Lung (tissue), 12 donors: ENCODE data around the gene MVB12B. TPM values are rescaled to one million over a fixed set of nuclear protein-coding genes. Genes with fewer than 3 reads are reported as not detected.

Experiments used
- ATAC-seq: fragments of 200-7000 bp; cut with Tn5 transposase; one replicate; pipeline ENCODE4 v1.9.1; 2020; ENCODE audit warnings: moderate number of reproducible peaks; ENCODE audit not compliant: insufficient read depth, low FRiP score
- DNase-seq, 3 donors: peaks; one replicate each; pipeline ENCODE4 v3.0.0-alpha.2; 2013 to 2017
- H3K27ac ChIP-seq, 2 donors: one replicate each; pipeline ENCODE4 v1.5.1; 2013; ENCODE audit warnings: mild to moderate bottlenecking in 2 of 2, moderate library complexity in 2 of 2, control low read depth in 1 of 2, inconsistent platforms in 1 of 2, low read depth in 1 of 2, low read length in 1 of 2
- H3K27me3 ChIP-seq, 3 donors: one replicate each; pipeline ENCODE4 v1.5.1; 2013; ENCODE audit warnings: low read length in 2 of 3; ENCODE audit not compliant: control insufficient read depth in 3 of 3, insufficient read depth in 3 of 3
- H3K36me3 ChIP-seq, 4 donors: one replicate each; pipeline ENCODE4 v1.5.1; 2013; ENCODE audit warnings: low read length in 4 of 4, mild to moderate bottlenecking in 1 of 4, moderate library complexity in 1 of 4; ENCODE audit not compliant: control insufficient read depth in 4 of 4, insufficient read depth in 4 of 4
- H3K4me1 ChIP-seq, 5 donors: one replicate each; pipeline ENCODE4 v1.5.1; 2013; ENCODE audit warnings: low read length in 5 of 5, mild to moderate bottlenecking in 2 of 5, moderate library complexity in 1 of 5; ENCODE audit not compliant: control insufficient read depth in 5 of 5, insufficient read depth in 5 of 5
- H3K4me3 ChIP-seq: one replicate; pipeline ENCODE4 v1.5.1; 2013; ENCODE audit warnings: mild to moderate bottlenecking, control low read depth, moderate library complexity
- H3K9ac ChIP-seq, 2 donors: one replicate each; pipeline ENCODE4 v1.5.1; 2013; ENCODE audit warnings: low read length in 2 of 2, control low read depth in 1 of 2; ENCODE audit not compliant: insufficient read depth in 1 of 2
- H3K9me3 ChIP-seq, 4 donors: one replicate each; pipeline ENCODE4 v1.5.1; 2013; ENCODE audit warnings: low read length in 3 of 4, mild to moderate bottlenecking in 1 of 4, moderate library complexity in 1 of 4; ENCODE audit not compliant: control insufficient read depth in 4 of 4, insufficient read depth in 3 of 4
- WGBS, 2 donors: extraction: QIAGEN DNeasy Blood & Tissue Kit; methylation state at CpG; one replicate each; pipeline ENCODE4 v1.1.7; 2013; 5-methylcytosine and 5-hydroxymethylcytosine counted together
- polyA plus RNA-seq, 2 donors: library from polyadenylated mRNA; stranded (reverse); fragments of 200-250 nt; gene quantifications; one replicate each; pipeline ENCODE4 v1.2.1, GENCODE V29; 2013
- total RNA-seq, 2 donors: library from RNA; depleted of rRNA in 1 of 2; stranded (reverse); fragments of >200 nt in 1 of 2; gene quantifications; one replicate each; pipeline ENCODE4 v1.2.1, GENCODE V29; 2014 to 2021
- TF ChIP-seq, protein P1 (sequence below): IDR thresholded peaks from 2 replicates; pipeline ENCODE4 v1.5.1; 2012; ENCODE audit warnings: mild to moderate bottlenecking; ENCODE audit errors: control extremely low read depth, extremely low read depth
- donor health status: control.
- donor health status: control.
- donor health status: Bipolar disorder and iron deficiency.
- donor health status: healthy.
- donor health status: DM: yes; HTN: yes; CAD: no.

Gene MVB12B
- total and polyA plus RNA-seq, 4 donors = 9.5 to 33.6 (median 16.5) TPM

DNA sequence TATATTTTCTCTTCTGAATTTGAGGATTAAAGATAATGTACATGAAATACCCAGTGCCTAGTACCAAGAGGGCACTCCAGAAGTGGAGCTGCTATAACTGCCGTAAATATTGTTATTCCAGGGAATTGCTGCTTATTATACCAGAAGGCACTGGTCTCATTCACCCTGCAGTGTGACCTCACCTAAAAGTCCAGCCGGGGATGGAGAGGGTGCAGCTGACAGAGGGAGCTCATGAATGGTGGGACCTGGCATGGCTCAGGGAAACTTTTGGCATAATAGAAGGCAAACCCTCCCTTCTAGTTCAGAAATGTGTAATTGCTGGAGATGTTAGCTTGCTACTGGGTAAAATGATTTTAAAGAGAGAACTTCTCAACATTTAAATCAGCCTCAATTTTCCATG lies 108.5 kb downstream of the MVB12B start:
- Histone ChIP-seq H3K4me1 (peaks cover 0 to 11% (median 0%) of the 10 kb centered on the region in 5 donors), H3K9me3 (no peaks in the 10 kb centered on the region), H3K27me3 (no peaks in the 10 kb centered on the region), H3K36me3 (peaks cover 0 to 13% (median 1%) of the 10 kb centered on the region in 4 donors), H3K4me3 (no peak overlapping the region), H3K27ac (no peak overlapping the region), H3K9ac (no peak overlapping the region)
- 50 to 89% methylated on average over 2 of the region's 2 CpGs for WGBS, 2 donors
- no peak for DNase-seq
- TF ChIP-seq, protein P1, sequence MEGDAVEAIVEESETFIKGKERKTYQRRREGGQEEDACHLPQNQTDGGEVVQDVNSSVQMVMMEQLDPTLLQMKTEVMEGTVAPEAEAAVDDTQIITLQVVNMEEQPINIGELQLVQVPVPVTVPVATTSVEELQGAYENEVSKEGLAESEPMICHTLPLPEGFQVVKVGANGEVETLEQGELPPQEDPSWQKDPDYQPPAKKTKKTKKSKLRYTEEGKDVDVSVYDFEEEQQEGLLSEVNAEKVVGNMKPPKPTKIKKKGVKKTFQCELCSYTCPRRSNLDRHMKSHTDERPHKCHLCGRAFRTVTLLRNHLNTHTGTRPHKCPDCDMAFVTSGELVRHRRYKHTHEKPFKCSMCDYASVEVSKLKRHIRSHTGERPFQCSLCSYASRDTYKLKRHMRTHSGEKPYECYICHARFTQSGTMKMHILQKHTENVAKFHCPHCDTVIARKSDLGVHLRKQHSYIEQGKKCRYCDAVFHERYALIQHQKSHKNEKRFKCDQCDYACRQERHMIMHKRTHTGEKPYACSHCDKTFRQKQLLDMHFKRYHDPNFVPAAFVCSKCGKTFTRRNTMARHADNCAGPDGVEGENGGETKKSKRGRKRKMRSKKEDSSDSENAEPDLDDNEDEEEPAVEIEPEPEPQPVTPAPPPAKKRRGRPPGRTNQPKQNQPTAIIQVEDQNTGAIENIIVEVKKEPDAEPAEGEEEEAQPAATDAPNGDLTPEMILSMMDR = no peak
- no peak for ATAC-seq

DNA sequence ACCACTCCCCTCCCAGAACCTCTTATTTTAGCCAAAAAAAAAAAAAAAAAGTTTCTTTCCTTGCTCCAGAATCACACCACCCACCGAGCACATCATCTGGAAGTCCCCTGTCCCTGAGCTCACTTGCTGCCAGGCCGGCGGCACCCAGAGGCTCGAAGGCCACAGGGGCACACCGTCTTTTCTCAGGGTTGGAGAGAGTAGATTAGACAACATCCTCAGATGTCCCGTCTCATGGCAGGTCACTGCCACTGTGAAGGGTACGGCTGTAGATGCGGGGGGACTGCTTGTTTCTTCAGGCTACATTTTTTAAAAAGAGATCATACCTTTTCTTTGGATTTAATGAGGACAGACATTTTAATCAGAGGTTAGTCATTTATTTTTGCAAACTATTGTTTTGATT lies 109.0 kb downstream of the MVB12B start:
- 93 to 95% methylated on average over 8 of the region's 8 CpGs for whole genome bisulfite sequencing, 2 donors

DNA sequence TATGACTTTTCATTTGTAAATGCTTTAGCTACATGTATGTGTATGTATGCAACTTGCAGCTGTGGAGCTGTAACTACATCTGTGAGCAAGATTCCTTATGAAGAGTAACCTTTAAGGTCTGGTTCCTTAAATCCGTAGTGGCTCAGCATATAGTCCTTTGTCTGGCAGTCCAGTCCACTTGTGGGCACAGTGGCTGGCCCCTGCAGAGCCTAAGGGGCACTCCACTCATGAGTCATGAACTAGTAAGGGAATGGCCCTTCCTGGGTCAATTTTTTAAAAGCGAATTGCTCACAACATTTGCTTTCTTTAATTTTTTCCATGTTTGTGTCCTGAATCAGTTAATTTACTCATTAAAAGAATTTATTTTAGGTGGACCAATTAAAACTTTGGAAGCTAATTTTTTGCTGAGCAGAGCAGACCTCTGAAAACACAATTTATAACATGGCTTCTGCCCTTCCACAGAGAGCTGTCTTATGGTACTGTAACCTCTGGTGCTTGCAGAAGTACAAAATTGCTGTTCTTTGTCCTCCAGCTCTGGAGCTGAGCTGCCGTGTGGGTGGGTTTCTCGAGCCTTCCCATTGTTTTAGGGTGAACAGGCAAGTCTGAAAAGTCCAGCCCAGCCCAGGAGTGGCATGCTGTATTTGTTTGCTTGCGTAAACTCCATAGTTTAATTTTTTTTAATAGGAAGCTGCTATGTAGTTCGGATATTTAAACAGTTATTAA lies 110.1 kb downstream of the MVB12B start:
- Histone ChIP-seq H3K27ac (no peak overlapping the region), H3K4me3 (no peak overlapping the region), H3K27me3 (no peaks in the 10 kb centered on the region), H3K4me1 (peaks cover 0 to 5% (median 0%) of the 10 kb centered on the region in 5 donors), H3K9me3 (no peaks in the 10 kb centered on the region), H3K36me3 (peaks cover 0 to 15% (median 0%) of the 10 kb centered on the region in 4 donors), H3K9ac (no peak overlapping the region)
- WGBS, 2 donors = 75 to 81% methylated on average over 6 of the region's 6 CpGs
- no peak for DNase-seq
- TF ChIP-seq, protein P1 = no peak
- ATAC-seq = no peak

More for the DNA sequence above, 109.0 kb downstream of the MVB12B start:
- Histone ChIP-seq H3K27me3 (no peaks in the 10 kb centered on the region), H3K4me3 (no peak overlapping the region), H3K9ac (no peak overlapping the region), H3K36me3 (peaks cover 0 to 15% (median under 1%) of the 10 kb centered on the region in 4 donors), H3K27ac (no peak overlapping the region), H3K4me1 (peaks cover 0 to 12% (median 0%) of the 10 kb centered on the region in 5 donors), H3K9me3 (no peaks in the 10 kb centered on the region)
- DNase-seq = no peak
- TF ChIP-seq, protein P1 = no peak
- no peak for ATAC-seq
